ENCODE results near the gene R3HDM2.
"Not testable (repeated sequence)": the region's sequence is repeated elsewhere in the genome, so short reads cannot be mapped to it uniquely, and the experiment has no call there.

The R3HDM2 gene

GRCh38 chr12:57452181-57452936, 21.5 kb upstream of the R3HDM2 start:
- DNase-seq: no peak

- no peak for DNase-seq
Observed at GRCh38 chr12:57451233-57451778, 20.5 kb upstream of the R3HDM2 start.

GRCh38 chr12:57450057-57450456, 19.2 kb upstream of the R3HDM2 start:
- no peak for DNase-seq

GRCh38 chr12:57449375-57449774, 18.5 kb upstream of the R3HDM2 start:
- DNase-seq: no peak

GRCh38 chr12:57448669-57449068, 17.8 kb upstream of the R3HDM2 start:
- no peak for DNase-seq

GRCh38 chr12:57446292-57446960, 15.6 kb upstream of the R3HDM2 start:
- no peak for DNase-seq

- DNase-seq: no peak
Observed at GRCh38 chr12:57444744-57445143, 13.9 kb upstream of the R3HDM2 start.

GRCh38 chr12:57444337-57444736, 13.5 kb upstream of the R3HDM2 start:
- not testable (repeated sequence) for DNase-seq

- no peak for DNase-seq
Observed at GRCh38 chr12:57441846-57442427, 11.1 kb upstream of the R3HDM2 start.

- not testable (repeated sequence) for DNase-seq
Observed at GRCh38 chr12:57441393-57441792, 10.6 kb upstream of the R3HDM2 start.

- no peak for DNase-seq
Observed at GRCh38 chr12:57439762-57440266, 9.0 kb upstream of the R3HDM2 start.

GRCh38 chr12:57438400-57438799, 7.6 kb upstream of the R3HDM2 start:
- no peak for DNase-seq

- no peak for DNase-seq
Observed at GRCh38 chr12:57435293-57435692, 4.5 kb upstream of the R3HDM2 start.

- no peak for DNase-seq
Observed at GRCh38 chr12:57434517-57435223, 3.8 kb upstream of the R3HDM2 start, which contains the start of gene INHBC. INHBC (plus strand) TSS chr12:57434784; CDS start chr12:57434887, 103 bp downstream.

GRCh38 chr12:57433370-57433769, 2.5 kb upstream of the R3HDM2 start:
- no peak for DNase-seq

- no peak for DNase-seq
Observed at GRCh38 chr12:57431654-57432188, 878 bp upstream of the R3HDM2 start.

GRCh38 chr12:57430112-57430930, 522 bp downstream of the R3HDM2 start:
- no peak for DNase-seq

- no peak for DNase-seq
Observed at GRCh38 chr12:57429473-57430111, 1.3 kb downstream of the R3HDM2 start.

- DNase-seq: no peak
Observed at GRCh38 chr12:57428965-57429364, 1.9 kb downstream of the R3HDM2 start.

GRCh38 chr12:57426948-57427347, 3.9 kb downstream of the R3HDM2 start:
- not testable (repeated sequence) for DNase-seq

- no peak for DNase-seq
Observed at GRCh38 chr12:57420482-57420881, 10.4 kb downstream of the R3HDM2 start.
